CD4-positive, alpha-beta T cell treated with Interleukin-1 beta for 1 hour (primary cell): Measurements from ENCODE around the gene FAM151B.
"Not testable (repeated sequence)": the region's sequence is repeated elsewhere in the genome, so short reads cannot be mapped to it uniquely, and the experiment has no call there.

ENCODE experiments used
- DNase-seq, 2 donors: peaks; one replicate each; pipeline ENCODE4 v3.0.0-alpha.2; 2020 to 2022

The FAM151B gene

DNA sequence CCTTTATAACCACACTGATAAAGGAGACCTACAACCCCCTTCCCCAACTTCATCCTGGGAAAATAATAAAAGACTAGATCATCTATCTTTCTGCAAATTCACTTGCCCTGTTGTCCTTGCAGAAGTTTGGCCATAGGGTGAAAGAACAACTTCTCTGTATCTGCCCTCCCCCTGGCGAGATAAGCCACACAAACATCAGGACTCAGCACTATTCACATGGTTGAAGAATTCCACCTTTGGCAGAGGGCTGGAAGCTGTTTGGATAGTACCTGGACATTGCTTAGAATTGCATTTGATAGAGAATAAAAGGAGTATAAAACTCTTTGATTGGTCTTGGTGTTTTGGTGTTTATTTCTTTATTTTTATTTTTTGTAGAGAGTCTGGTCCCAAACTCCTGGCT, 16.9 kb downstream of the FAM151B start:
- DNase-seq = no peak

DNA sequence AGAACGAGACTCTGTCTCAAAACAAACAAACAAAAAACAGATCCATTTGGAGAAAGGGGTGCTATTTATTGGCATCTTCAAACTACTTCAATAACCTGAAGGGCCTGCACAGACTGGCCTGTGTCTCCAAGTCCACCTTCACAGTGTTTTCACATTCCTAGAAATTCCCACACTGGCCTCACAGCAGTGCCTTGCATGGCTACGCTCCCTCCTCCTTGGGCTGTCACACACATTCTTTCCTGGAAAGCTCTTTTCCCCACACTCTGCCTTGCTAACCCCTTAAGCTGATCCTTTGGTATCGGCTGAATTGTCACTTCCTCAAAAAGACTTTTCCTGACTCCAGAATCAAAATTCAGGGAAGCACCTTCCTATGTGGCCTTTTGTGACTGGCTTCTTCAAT, 19.8 kb downstream of the FAM151B start:
- DNase-seq = no peak

DNA sequence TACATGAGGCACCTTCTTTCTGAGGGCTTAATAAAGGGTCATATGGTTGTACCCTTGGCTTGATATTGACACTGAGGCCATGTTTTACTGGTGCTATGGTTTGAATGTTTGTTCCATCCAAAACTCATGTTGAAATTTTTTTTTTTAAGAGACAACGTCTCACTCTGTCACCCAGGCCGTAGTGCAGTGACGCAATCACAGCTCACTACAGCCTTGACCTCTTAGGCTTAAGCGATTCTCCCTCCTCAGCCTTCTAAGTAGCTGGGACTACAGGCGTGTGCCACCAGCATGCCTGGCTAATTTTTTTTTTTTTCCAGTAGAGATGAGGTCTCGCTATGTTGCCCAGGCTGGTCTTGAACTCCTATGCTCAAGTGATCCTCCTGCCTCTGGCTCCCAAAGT, 20.9 kb downstream of the FAM151B start:
- no peak for DNase-seq

DNA sequence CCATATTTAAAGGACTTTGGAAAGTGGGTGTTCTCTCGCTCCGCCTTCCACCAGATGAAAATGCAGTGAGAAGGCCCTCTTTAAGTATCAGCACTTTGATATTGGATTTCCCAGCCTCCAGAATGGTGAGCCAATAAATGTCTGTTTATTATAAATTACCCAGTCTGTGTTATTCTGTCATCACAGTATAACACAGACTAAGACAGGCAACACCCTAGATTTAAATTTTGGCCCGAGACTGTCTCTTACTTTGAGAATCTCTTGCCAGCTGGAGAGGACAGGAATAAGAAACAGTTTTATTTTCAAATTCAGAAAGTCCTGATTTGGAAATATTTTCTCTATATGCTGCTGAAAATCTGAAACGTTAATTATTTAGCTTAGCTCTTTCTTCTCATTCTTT, 21.5 kb downstream of the FAM151B start:
- DNase-seq = no peak

DNA sequence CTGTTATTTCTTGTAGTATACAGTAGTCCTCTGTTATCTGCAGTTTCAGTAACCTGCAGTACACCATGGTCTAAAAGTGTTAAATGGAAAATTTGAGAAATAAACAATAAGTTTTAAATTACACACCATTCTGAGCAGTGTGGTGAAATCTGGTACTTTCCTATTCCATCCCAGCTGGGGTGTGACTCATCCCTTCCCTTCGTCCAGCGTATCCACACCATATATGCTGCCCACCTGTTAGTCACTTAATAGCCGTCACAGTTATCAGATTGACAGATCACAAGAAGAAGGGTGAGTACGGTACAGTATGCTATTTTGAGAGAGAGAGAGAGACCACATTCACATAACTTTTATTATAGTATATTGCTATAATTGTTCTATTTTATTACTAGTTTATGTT, 28.9 kb downstream of the FAM151B start:
- DNase-seq = no peak

DNA sequence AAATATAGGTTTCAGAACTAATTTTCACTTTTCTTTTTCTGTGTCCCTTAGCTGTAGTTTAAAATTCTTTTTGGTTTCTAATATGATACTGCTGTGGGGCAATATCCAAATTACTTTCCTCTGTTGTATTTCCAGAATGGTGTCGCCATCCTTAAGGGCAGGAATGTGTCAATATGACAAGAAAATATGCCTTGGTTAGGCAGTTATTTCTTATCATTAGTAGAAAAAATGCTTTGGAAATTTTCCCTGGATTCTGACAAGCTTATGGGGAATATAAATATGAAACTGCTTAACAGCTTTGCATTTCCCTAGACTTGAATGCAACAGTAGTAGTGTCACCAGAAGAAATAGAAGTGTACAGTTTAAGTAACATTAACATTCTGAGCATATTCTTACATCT, 52.8 kb downstream of the FAM151B start:
- no peak for DNase-seq

DNA sequence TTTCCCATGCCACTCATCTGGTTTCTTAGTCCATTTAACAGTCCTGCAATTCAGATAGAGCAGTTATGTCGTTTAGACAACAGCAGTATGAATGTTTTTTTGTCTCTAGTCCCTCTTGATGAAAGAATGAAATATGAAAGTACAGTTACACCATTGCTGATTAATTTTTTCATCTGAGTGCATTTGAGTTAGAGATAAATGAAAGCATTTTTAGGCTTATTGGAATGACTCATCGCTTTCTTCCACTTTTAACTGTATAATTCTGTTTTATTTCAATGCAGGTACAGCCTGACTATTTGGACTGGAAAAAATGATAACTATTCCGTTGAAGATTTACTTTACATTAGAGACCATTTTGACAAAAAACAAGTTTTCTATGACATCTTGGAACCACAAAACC, 53.5 kb downstream of the FAM151B start:
- no peak for DNase-seq

DNA sequence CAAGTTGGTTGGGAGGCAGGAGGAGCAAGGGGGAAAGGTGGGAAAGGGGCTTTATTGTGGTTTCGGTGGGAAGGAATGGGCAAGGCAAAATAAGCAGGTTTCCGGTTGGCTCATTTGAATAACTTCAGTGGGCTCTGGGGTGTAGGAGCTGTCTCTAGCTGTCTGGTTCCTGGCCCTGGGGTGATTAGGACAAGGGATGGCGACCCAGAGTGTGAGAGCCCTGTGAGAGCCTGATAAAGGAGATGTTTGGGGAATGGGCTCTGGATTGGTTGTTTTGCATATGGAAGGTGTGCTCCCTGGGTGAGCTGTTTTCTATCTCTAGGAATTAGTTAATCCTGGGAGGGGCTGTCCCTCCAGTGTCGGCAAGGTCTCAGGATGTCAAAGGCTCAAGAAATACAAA, 66.7 kb downstream of the FAM151B start:
- DNase-seq = no peak

DNA sequence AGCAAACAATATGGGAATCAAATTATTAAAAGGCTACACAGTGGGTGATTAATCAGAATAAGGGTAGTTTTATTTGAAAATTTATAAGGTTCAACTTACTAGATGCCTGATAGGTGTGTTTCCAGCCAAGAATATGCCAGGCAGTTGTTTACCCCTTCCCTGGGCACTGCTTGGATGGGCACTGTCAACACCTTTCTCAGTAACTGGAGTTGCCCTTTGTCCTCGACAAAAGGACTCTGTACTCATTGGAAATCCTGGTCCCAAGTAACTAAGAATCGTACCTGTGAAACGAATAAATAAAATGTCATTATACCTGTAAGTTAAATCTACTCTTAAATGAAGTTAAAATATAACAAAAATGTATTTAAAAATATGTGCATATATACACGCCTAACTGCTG, 67.2 kb downstream of the FAM151B start:
- DNase-seq = no peak

DNA sequence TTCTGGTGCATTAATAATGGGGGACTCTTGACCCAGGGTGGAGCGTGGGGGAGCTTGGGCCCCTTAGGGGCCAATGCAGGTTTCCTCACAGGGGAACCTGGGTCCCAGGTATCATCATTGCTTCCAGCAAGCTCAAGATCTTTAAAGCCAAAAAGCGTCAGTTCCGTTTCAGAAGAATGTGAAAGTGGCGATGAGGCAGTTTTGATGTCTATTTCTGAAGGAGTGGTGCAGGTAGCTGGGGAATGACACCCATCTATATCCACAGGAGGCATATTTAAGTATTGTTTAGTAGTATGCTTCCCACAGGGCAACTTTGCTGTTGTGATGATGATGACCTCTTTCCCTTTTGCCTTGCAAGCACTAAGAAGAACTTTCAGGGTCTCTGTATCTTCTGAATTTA, 71.3 kb downstream of the FAM151B start:
- DNase-seq = no peak

DNA sequence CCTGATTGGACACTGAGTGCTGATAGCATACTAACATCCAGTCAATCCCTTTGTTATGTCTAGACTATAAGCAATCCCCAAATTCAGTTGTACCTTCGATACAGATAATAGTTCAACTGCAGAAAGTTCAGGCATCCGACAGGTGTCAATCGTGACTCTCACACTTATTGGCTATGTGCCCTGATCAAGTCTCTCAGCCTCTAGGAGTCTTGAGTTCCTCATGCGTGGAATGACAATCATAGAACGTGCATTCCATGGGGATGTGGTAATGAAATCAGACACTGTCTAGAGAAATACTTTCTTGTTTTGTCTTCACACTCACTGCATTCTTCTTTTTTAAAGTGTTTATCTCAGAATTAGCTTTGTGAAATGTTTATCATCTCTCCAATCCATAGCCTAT, 77.4 kb downstream of the FAM151B start:
- no peak for DNase-seq

DNA sequence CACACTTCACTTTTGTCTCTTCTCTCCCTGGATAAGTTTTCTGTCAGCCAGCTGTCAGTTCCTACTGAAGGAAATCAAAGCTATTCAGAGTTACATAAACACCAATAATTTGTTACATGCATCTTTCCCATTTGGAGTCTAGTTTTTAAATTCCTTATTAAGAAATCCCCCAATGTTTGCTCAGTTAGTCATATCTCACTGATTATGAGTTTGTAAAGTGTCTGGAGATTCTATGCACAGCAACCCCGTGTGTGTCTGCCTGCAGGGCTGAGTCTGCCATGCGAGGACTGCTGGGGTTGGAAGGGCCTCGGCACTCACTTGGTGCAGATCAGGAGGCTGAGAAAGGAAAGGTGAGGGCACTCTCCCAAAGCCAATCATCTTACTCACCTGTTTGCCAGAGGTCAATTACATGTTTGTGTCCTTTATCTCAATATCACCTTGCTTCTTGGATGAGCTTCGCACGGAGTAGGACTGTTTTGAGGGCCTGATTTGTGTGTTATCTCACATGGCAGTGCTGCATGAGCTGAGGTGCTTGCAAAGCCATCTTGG, 78.9 kb downstream of the FAM151B start:
- no peak for DNase-seq

DNA sequence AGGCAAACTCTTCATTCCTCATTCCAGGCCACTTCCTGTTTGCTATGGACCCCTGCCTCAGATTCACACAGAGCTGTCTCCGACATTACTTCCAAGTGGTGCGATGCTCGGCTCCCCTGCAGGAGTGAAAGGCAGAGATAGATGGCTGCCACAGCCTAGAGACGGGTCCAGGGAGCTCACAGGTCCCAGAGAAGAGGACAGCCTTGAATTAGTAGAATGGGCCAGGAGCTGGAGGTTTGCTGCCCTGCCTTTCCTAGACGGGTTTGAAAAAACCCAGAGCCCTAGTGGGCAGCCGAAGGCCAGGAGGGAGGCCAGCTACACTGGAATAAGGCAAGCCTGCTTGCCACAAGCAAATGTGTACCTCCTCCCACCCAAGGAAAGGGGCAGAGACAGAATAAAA, 80.4 kb downstream of the FAM151B start:
- no peak for DNase-seq

DNA sequence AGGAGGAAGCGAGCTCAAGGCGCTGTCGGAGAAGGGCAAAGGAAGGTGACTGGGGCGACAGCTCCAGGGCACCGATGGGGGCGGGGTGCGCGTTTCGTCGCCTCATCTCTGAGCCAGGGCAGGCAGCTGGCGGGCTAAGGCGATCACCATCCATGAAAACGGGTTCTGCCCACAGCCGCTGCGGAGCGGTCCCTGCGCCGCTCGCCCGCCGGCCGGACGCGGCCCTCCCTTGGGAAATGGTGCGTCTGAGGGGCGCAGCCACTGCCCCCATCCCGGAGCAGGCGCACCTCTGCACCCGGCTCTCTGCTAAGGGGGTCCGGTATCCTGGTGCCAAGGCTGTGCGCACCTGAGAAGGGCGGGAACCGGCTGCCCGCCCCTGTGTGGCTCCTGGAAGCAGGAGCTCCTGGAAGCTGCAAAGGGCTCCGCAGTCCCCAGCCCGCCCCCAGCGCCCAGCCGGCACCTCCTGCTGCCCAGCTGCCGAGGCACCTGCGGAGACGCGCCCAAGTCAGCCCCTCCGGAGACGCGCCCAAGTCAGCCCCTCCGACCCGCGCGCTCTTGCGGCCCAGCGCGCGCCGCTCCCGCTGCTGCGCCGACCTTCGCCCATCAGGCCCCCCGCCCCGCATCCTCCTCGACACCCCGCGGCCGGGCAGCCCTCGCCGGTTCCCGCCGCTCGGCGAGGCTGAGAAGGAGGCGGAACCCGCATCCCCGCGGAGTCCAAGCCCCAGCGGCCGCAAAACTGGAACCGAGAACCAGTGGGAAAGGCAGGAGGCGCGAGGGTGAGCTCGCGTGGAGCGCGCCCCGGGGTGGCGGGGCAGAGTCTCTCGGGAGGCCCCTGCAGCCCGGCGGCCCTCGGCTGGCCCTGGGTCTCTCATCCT, 81.4 kb downstream of the FAM151B start:
- no peak for DNase-seq

DNA sequence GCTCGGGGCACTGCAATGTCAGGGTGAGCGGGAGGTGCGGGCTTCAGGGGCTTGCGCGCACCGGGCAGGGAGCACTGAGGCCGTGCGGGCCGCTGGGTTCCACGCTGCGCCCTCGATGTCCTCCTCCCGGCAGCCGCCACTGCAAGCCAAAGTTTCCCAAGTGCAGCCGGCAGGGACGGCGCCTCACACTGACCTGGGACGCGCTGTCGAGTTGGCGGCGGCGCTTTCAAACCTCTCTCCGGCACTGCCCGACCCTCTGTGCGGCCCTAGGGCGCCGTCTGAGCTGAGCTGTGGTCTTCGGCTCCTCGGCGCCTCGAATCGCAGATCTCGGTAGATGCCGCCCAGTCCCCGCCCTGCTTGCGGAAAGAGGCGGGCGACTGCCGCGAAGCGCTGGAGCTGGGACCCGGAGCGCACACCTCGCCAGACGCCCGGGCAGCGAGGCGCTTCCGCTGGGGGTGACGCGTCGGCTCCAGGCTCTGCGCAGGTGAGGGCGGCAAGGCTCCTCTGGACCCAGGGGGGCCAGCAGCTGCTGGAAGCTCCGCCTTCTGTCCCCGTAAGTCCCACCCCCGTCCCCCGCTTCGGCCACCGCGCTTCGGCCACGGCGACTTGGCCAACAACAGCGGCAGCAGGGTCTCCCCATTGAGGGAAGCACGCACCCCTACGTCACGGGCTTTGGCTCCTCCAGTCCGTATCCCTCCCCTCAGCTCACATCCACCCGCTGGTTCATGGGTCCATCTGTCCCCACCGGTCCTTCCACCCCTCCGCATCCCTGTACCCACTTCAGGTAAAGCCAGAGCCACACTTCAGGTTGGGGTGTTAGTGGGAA, 82.3 kb downstream of the FAM151B start, which contains the start of gene ANKRD34B:
Gene ANKRD34B (minus strand): TSS at position 320 of the 826 bp plus-strand sequence. CDS start 10,261 bp downstream, outside the sequence.
- DNase-seq = no peak

DNA sequence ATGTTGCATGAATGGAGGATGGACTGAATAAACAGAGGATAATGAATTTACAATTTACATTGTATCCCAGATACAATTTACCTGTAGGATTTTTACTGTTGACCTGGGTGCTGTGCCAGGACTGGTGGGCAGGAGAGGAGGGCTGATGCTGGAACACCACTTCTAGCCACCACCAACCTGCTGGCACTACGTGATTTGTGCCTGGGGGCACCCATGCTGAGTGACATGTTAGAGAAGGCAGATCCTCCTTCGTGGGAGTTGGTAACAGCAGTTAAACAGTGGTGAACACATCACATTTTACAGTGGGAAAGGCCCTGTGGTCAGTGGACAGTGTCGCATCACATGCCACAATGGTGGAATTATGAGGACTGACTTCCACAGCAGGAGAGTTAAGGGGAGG, 85.2 kb downstream of the FAM151B start:
- DNase-seq = no peak

DNA sequence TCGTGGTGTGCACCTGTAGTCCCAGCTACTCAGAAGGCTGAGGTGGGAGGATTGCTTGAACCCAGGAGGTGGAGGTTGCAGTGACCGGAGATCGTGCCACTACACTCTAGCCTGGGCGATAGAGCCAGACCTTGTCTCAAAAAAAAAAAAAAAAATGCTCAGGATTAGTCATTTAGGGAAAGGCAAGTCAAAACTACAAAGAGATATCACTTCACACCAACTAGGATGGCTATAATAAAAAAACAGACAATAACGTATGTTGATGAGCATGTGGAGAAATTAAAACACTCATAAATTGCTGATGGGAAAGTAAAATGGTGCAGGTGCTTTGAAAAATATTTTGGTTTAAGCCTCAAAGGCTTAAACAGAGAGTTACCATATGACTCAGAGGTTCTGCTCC, 88.5 kb downstream of the FAM151B start:
- DNase-seq = no peak

DNA sequence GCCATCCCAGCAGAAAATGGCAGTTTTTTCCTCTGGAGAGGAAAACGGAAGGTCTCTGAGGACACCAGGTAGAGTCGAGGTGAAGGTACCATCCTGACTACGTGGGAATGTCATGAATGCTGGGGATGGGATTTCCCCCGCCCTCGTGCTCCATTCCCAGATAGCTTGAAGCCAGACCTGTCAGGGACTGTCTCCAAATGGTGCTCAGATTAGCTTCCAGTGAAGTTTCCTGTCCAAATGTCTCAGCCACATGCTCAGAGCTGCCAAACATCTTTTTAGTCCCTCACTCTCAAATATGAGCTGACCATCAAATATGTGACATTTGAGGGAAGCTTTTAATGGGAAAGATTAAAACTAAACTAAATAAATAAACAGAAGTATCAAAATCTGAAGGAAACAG, 89.8 kb downstream of the FAM151B start:
- DNase-seq = no peak

DNA sequence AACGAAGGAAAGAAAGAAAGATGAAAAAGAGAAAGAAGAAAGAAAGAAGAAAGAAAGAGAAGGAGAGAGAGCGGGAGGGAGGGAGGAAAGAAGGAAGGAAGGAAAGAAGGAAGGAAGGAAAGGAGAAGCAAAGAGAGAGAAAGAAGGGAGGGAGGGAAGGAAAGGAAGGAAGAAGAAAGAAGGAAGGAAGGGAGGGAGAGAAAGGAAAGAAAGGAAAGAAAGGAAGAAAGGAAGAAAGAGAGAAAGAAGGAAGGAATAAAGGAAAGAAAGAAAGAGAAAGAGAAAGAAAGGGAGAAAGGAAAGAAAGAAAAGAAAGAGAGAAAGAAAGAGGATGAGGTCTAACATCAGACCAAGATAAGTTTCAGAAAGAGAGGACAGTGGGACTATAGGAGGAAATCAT, 91.2 kb downstream of the FAM151B start:
- DNase-seq = no peak

DNA sequence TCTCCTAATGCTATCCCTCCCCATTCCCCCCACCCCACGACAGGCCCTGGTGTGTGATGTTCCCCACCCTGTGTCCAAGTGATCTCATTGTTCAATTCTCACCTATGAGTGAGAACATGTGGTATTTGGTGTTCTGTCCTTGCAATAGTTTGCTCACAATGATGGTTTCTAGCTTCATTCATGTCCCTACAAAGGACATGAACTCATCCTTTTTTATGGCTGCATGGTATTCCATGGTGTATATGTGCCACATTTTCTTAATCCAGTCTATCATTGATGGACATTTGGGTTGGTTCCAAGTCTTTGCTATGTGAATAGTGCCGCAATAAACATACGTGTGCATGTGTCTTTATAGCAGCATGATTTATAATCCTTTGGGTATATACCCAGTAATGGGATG, 92.4 kb downstream of the FAM151B start:
- DNase-seq = not testable (repeated sequence)

DNA sequence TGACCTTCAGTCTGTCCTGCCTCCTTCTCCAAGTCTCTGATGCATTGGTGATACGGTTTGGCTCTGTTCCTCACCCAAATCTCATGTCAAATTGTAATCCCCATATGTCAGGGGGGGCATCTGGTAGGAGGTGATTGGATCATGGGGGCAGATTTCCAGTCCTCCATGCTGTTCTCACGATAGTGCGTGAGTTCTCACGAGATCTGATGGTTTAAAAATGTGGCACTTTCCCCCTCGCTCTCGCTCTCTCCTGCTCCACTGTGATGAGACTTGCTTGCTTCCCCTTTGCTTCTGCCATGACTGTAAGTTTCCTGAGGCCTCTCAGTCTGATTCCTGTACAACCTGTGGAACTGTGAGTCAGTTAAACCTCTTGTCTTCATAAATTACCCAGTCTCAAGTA, 96.9 kb downstream of the FAM151B start:
- no peak for DNase-seq

DNA sequence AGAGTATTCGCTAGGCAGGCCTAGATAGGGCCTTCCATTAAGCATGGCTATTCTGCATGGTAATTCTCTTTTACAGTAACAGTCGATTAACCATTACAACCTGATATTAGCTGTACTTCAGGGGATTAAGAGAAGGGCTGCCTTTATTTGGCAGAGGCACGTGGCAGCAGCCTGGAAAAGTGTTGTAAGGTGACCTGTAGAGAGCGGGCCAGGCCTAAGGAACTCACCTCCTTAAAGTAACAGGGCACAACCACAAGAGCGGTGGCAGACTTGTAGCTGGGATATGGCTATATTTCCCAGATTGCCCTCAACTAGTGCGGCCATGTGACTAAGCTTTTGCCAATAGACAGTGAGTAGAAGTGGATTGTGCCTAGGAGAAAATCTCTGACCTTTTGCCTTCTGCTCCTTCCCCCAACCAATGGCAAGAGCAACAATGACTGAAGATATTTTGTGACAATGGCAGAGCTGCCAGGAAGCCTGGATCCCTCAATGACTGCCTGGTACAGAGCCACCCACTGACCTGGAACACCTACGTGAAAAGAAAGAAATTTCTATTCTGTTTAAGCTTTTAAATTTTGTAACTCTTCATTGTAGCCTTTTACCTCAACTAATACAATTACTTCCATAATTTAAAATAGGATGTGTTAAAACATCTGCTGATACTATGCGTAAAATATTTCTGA, 101.1 kb downstream of the FAM151B start:
- no peak for DNase-seq

DNA sequence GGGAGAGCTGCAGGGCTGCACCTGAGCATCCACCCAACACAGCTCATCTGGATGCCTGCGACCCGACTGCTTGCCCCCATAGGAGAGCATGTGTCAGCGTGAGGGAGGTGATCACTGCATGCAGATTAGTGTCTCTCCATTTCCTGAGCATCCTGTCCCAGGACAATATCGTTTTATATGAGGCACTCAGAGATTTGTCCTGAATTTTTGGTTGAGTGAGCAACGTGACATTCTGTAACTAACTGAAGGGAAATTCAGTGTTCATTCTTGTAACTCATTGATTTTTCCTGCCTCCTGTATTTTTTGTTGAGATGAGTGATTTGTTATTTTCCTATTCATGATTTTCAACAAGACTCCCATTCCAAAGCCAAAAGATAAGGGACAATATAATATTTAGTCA, 102.9 kb downstream of the FAM151B start:
- DNase-seq = no peak
